Esophagus muscularis mucosa (tissue), 3 donors: ENCODE results near the gene CNNM2.

Experiments
- CTCF ChIP-seq, 3 experiments: fragments of 200-600 bp in 2 of 3; fragments of 450-650 bp in 1 of 3; sonication (generic) in 2 of 3; IDR thresholded peaks; one replicate each; pipeline ENCODE4 v1.5.1; 2017 to 2019; ENCODE audit warnings: antibody characterized with exemption in 3 of 3, mild to moderate bottlenecking in 2 of 3, moderate library complexity in 1 of 3
- POLR2A ChIP-seq: fragments of 450-650 bp; IDR thresholded peaks from one replicate; pipeline ENCODE4 v1.6.1; 2017; ENCODE audit warnings: antibody characterized with exemption, moderate library complexity, mild to moderate bottlenecking, low read depth
- POLR2AphosphoS5 ChIP-seq, 2 donors: sonication (generic); formaldehyde crosslinking; IDR thresholded peaks; one replicate each; pipeline ENCODE4 v1.6.1; 2017; ENCODE audit warnings: antibody characterized with exemption in 2 of 2

GRCh38 chr10:103109821-103110220 lies 191.7 kb downstream of the CNNM2 start:
- TF ChIP-seq CTCF (IDR thresholded peaks at IDR 0.05) (no peak), POLR2AphosphoS5 (IDR thresholded peaks at IDR 0.05) (no peak), POLR2A (no peak)
